Fibroblast of skin of back (primary cell): Measurements from ENCODE around the gene PYDC1.
"Not testable (repeated sequence)": the region's sequence is repeated elsewhere in the genome, so short reads cannot be mapped to it uniquely, and the experiment has no call there.

Experiments
- DNase-seq: peaks from one replicate; pipeline ENCODE4 v3.0.0-alpha.2; 2013

The PYDC1 gene

GRCh38 chr16:31221357-31222160 is 4.6 kb upstream of the PYDC1 start:
- DNase-seq = no peak

- DNase-seq = no peak
Observed at GRCh38 chr16:31219154-31219741, 2.3 kb upstream of the PYDC1 start.

- no peak for DNase-seq
Observed at GRCh38 chr16:31217136-31217530, 198 bp upstream of the PYDC1 start.

- DNase-seq = peak; percentile 44
Observed at GRCh38 chr16:31215287-31216162, 1.4 kb downstream of the PYDC1 start.

GRCh38 chr16:31214708-31215286 is 2.1 kb downstream of the PYDC1 start:
- DNase-seq = no peak

GRCh38 chr16:31213877-31214707 is 2.8 kb downstream of the PYDC1 start, which contains the start of gene TRIM72:
Gene TRIM72 (plus strand): TSS chr16:31214119. CDS start chr16:31214739, 620 bp downstream.
- DNase-seq = no peak

- DNase-seq = no peak
Observed at GRCh38 chr16:31213342-31213741, 3.6 kb downstream of the PYDC1 start.

GRCh38 chr16:31206776-31207175 is 10.2 kb downstream of the PYDC1 start:
- DNase-seq = no peak

- no peak for DNase-seq
Observed at GRCh38 chr16:31204871-31205666, 11.9 kb downstream of the PYDC1 start.

GRCh38 chr16:31202414-31203375 is 14.2 kb downstream of the PYDC1 start, which contains the start of gene PYCARD:
Gene PYCARD (minus strand): TSS chr16:31202760. CDS start chr16:31202690, 70 bp downstream.
- peak; percentile 28 for DNase-seq

GRCh38 chr16:31201582-31202413 is 15.1 kb downstream of the PYDC1 start:
- DNase-seq = no peak

- peak; percentile 33 for DNase-seq
Observed at GRCh38 chr16:31200821-31201568, 15.9 kb downstream of the PYDC1 start.

GRCh38 chr16:31200111-31200510 is 16.8 kb downstream of the PYDC1 start:
- not testable (repeated sequence) for DNase-seq

- DNase-seq = no peak
Observed at GRCh38 chr16:31199430-31200041, 17.4 kb downstream of the PYDC1 start.

GRCh38 chr16:31198207-31198882 is 18.6 kb downstream of the PYDC1 start:
- DNase-seq = no peak

- no peak for DNase-seq
Observed at GRCh38 chr16:31196324-31197088, 20.4 kb downstream of the PYDC1 start.
